HepG2 (cell line): Measurements from ENCODE around the gene PKM. TPM values are rescaled to one million over a fixed set of nuclear protein-coding genes. Genes with fewer than 3 reads are reported as not detected.

Experiments used
- ATAC-seq: fragments of 200-7000 bp; cut with Tn5 transposase; 3 replicates; pipeline ENCODE4 v1.9.1; 2020; ENCODE audit warnings: mild to moderate bottlenecking, moderate library complexity
- BruUV-seq: library from RNA; stranded (reverse); fragments of 400-500 nt; replicated peaks from 2 replicates; lab custom pipeline; 2021; lab: Mats Ljungman, UMichigan
- CTCF ChIA-PET: fragments of 300-600 bp; formaldehyde crosslinking; extraction: SDS; loops from one replicate; lab custom pipeline; 2021; ENCODE audit warnings: low total read pairs, inconsistent platforms, low intra/inter-chr PET ratio; lab: Yijun Ruan, JAX
- POLR2A ChIA-PET: fragments of 350-600 bp; sonication (Branson Sonifier 250); formaldehyde crosslinking; loops from one replicate; lab custom pipeline; 2020; ENCODE audit warnings: antibody characterized with exemption, inconsistent platforms; lab: Yijun Ruan, JAX
- DNase-seq: peaks from one replicate; pipeline ENCODE4 v3.0.0-alpha.2; 2015; ENCODE audit warnings: low spot score
- FAIRE-seq: peaks from 3 replicates; lab custom pipeline; 2011; peaks lifted over from hg19 to GRCh38; lab: Jason Lieb, UNC
- H2AFZ ChIP-seq: one replicate; pipeline ENCODE4 v1.6.1; 2011; ENCODE audit warnings: low read length, inconsistent platforms
- H3K27ac ChIP-seq: fragments of 300-600 bp; 3 replicates; pipeline ENCODE4 v1.8.0; 2011; ENCODE audit warnings: mixed run types, mild to moderate bottlenecking, mixed read lengths, low read length, inconsistent platforms; ENCODE audit not compliant: insufficient read depth; ENCODE audit errors: extremely low read length
- H3K27me3 ChIP-seq, 2 experiments: fragments of 200-600 bp in 1 of 2; 2 replicates in 1 of 2; 3 replicates in 1 of 2; pipeline versions ENCODE4 v1.6.0 to v1.8.0; 2011; ENCODE audit warnings: low read length in 2 of 2, mild to moderate bottlenecking in 2 of 2, moderate library complexity in 2 of 2, inconsistent platforms in 1 of 2; ENCODE audit not compliant: insufficient read depth in 2 of 2, control insufficient read depth in 1 of 2
- H3K36me3 ChIP-seq, 2 experiments: fragments of 200-600 bp in 1 of 2; replicated peaks in 1 of 2; 2 replicates in 1 of 2; 3 replicates in 1 of 2; pipeline versions ENCODE4 v1.5.1 to v1.8.0; 2011; ENCODE audit warnings: low read length in 2 of 2, inconsistent platforms in 1 of 2; ENCODE audit not compliant: insufficient read depth in 2 of 2, control insufficient read depth in 1 of 2
- H3K4me1 ChIP-seq: 2 replicates; pipeline ENCODE4 v1.5.1; 2012; ENCODE audit warnings: low read length, inconsistent platforms; ENCODE audit not compliant: insufficient read depth
- H3K4me2 ChIP-seq: 2 replicates; pipeline ENCODE4 v1.6.0; 2011; ENCODE audit warnings: low read depth, low read length, inconsistent platforms
- H3K4me3 ChIP-seq, 3 experiments: fragments of 200-600 bp in 1 of 3; sonication (generic), shearing (Covaris generic) in 1 of 3; replicated peaks in 1 of 3; 2 replicates each; pipeline ENCODE4 v1.5.1; 2011 to 2016; ENCODE audit warnings: low read length in 3 of 3, inconsistent platforms in 2 of 3, low read depth in 2 of 3, mild to moderate bottlenecking in 2 of 3, control low read depth in 1 of 3, mixed read lengths in 1 of 3; ENCODE audit not compliant: insufficient read depth in 1 of 3
- H3K79me2 ChIP-seq: one replicate; pipeline ENCODE4 v1.6.1; 2011; ENCODE audit warnings: low read length, inconsistent platforms; ENCODE audit not compliant: insufficient read depth
- H3K9ac ChIP-seq: 2 replicates; pipeline ENCODE4 v1.6.0; 2011; ENCODE audit warnings: mild to moderate bottlenecking, low read depth, low read length, inconsistent platforms; ENCODE audit not compliant: insufficient read depth
- H3K9me3 ChIP-seq: 2 replicates; pipeline ENCODE4 v1.5.1; 2012; ENCODE audit warnings: mild to moderate bottlenecking, low read length
- H4K20me1 ChIP-seq: 2 replicates; pipeline ENCODE4 v1.6.0; 2011; ENCODE audit warnings: inconsistent platforms, mild to moderate bottlenecking, low read length, moderate library complexity; ENCODE audit not compliant: insufficient read depth
- DDIT3 ChIP-seq: sonication (generic); formaldehyde crosslinking; IDR thresholded peaks from 2 replicates; pipeline ENCODE4 v1.4.0; 2020; ENCODE audit warnings: mild to moderate bottlenecking, missing genetic modification reagents
- FUBP1 ChIP-seq: sonication (generic); formaldehyde crosslinking; IDR thresholded peaks from 2 replicates; pipeline ENCODE4 v1.5.1; 2020; ENCODE audit warnings: missing genetic modification reagents, mild to moderate bottlenecking, borderline replicate concordance
- HNF4G ChIP-seq, 2 experiments: sonication (generic) in 1 of 2; formaldehyde crosslinking in 1 of 2; IDR thresholded peaks; 2 replicates each; pipeline versions ENCODE4 v1.4.0 to v1.6.1; 2011 to 2020; ENCODE audit warnings: borderline replicate concordance in 2 of 2, low read depth in 2 of 2, mild to moderate bottlenecking in 2 of 2, low read length in 1 of 2, missing genetic modification reagents in 1 of 2, moderate library complexity in 1 of 2
- KDM3A ChIP-seq: IDR thresholded peaks from 2 replicates; pipeline ENCODE4 v1.6.1; 2018; ENCODE audit warnings: low read depth, missing compliant biosample characterization
- KIAA2018 ChIP-seq: sonication (generic); formaldehyde crosslinking; IDR thresholded peaks from 2 replicates; pipeline ENCODE4 v1.5.0; 2020; ENCODE audit warnings: mild to moderate bottlenecking, missing genetic modification reagents, borderline replicate concordance
- MATR3 ChIP-seq: sonication (generic); formaldehyde crosslinking; IDR thresholded peaks from 2 replicates; pipeline ENCODE4 v1.4.0; 2020; ENCODE audit warnings: missing genetic modification reagents
- MTA1 ChIP-seq: sonication (generic); formaldehyde crosslinking; IDR thresholded peaks from 2 replicates; pipeline ENCODE4 v1.4.0; 2020; ENCODE audit warnings: missing genetic modification reagents, mild to moderate bottlenecking, borderline replicate concordance
- WGBS: methylation state at CpG from one replicate; pipeline ENCODE4 v1.1.6; 2017; ENCODE audit warnings: low lambda C conversion rate; 5-methylcytosine and 5-hydroxymethylcytosine counted together
- in situ Hi-C: cut with HindIII; loops from 2 replicates; pipeline ENCODE4 v1.10.0; 2017; ENCODE audit warnings: low pct_unique_long_range_greater_than_20kb; ENCODE audit not compliant: extremely low pct_ligation_motif_present
- intact Hi-C: fragments of 100-400 bp; cut with micrococcal nuclease; formaldehyde crosslinking; loops from one replicate; pipeline ENCODE4 v1.10.0; 2022; ENCODE audit not compliant: unreplicated experiment
- polyA plus RNA-seq, 8 experiments: library from polyadenylated mRNA; depleted of rRNA in 3 of 8; stranded (reverse) in 7 of 8; unstranded in 1 of 8; fragments of >200 nt; fragmentation: Illumina TruSeq in 4 of 8; extraction: Trizol in 4 of 8; gene quantifications; 2 replicates each; pipeline versions ENCODE4 v1.2.1 to v1.2.3, GENCODE V29; 2011 to 2016; ENCODE audit warnings: low read depth in 4 of 8, missing spikeins in 1 of 8, mixed read lengths in 1 of 8; ENCODE audit not compliant: insufficient read depth in 1 of 8
- total RNA-seq, 5 experiments: library from RNA; depleted of rRNA; stranded (reverse); fragments of >200 nt; fragmentation: Illumina TruSeq; extraction: Trizol; gene quantifications; 2 replicates each; pipeline ENCODE4 v1.2.3, GENCODE V29; 2016; ENCODE audit warnings: low read depth in 1 of 5

Gene PKM
- total and polyA plus RNA-seq, 2 of the 13 experiments (the other 11 are each of a cell fraction or from before 2014, with no cell fraction given): 488 to 780 TPM

- TF ChIP-seq KIAA2018 (CRISPR knock-in tag) (no peak), MATR3 (CRISPR knock-in tag) (no peak)
Observed at GRCh38 chr15:72168131-72168807, 62.7 kb downstream of the PKM start (continued).

GRCh38 chr15:72167445-72167844 lies 63.5 kb downstream of the PKM start:
- no peak overlapping the region for H3K9ac ChIP-seq
- in situ Hi-C loops (no loop called here), intact Hi-C loops (no loop called here)
- no peaks in the 10 kb centered on the region for H4K20me1 ChIP-seq
- no peaks in the 10 kb centered on the region for H3K9me3 ChIP-seq
- H3K27me3 ChIP-seq: peaks cover 6 to 36% of the 10 kb centered on the region in 2 experiments; a peak in 3 of 5 replicates
- ChIA-PET POLR2A (no interaction called here), CTCF (no interaction called here)
- H3K4me2 ChIP-seq: no peak overlapping the region
- no peaks in the 10 kb centered on the region for H3K79me2 ChIP-seq
- no peak overlapping the region for H3K27ac ChIP-seq
- H3K4me3 ChIP-seq: no peak overlapping the region
- ATAC-seq (no peak), FAIRE-seq (no peak), DNase-seq (no peak)
- no TSS peak for BruUV-seq
- H2AFZ ChIP-seq: no peak overlapping the region
- peaks cover 29% of the 10 kb centered on the region for H3K4me1 ChIP-seq
- 25% methylated on average over 1 of the region's 6 CpGs for WGBS
- H3K36me3 ChIP-seq: no peaks in the 10 kb centered on the region
- no peak for TF ChIP-seq KDM3A (CRISPR knock-in tag)
- TF ChIP-seq HNF4G (IDR thresholded peaks at IDR 0.05; ENCODE audit: borderline replicate concordance, low read depth, low read length): no peak
- no peak for TF ChIP-seq HNF4G (CRISPR knock-in tag; IDR thresholded peaks at IDR 0.05; ENCODE audit: borderline replicate concordance, low read depth)
- TF ChIP-seq FUBP1 (CRISPR knock-in tag): no peak
- TF ChIP-seq MTA1: no peak
- no peak for TF ChIP-seq DDIT3
